KMS-11 (cell line): ENCODE measurements around the gene MRO.

Experiments
- H2AFZ ChIP-seq: fragments of 200-600 bp; sonication (generic); 2 replicates; pipeline ENCODE4 v1.6.1; 2016; ENCODE audit warnings: antibody characterized with exemption, mixed run types, low read depth
- H3K27ac ChIP-seq: fragments of 200-600 bp; sonication (generic); 2 replicates; pipeline ENCODE4 v1.6.1; 2016; ENCODE audit warnings: mild to moderate bottlenecking, mixed run types
- H3K27me3 ChIP-seq: fragments of 200-600 bp; sonication (generic); 2 replicates; pipeline ENCODE4 v1.6.1; 2017; ENCODE audit warnings: mild to moderate bottlenecking, low read depth, mixed run types, moderate library complexity; ENCODE audit not compliant: insufficient read depth
- H3K36me3 ChIP-seq: fragments of 200-600 bp; sonication (generic); 2 replicates; pipeline ENCODE4 v1.6.1; 2017; ENCODE audit warnings: mild to moderate bottlenecking, mixed run types; ENCODE audit not compliant: insufficient read depth
- H3K4me1 ChIP-seq: fragments of 200-600 bp; sonication (generic); 2 replicates; pipeline ENCODE4 v1.6.1; 2016; ENCODE audit warnings: mild to moderate bottlenecking, low read depth, mixed run types; ENCODE audit not compliant: poor library complexity, severe bottlenecking
- H3K4me2 ChIP-seq: fragments of 200-600 bp; sonication (generic); 2 replicates; pipeline ENCODE4 v1.7.0; 2016; ENCODE audit warnings: mild to moderate bottlenecking, mixed run types
- H3K4me3 ChIP-seq: fragments of 200-600 bp; sonication (generic); IDR thresholded peaks from 2 replicates; pipeline ENCODE4 v1.6.1; 2017; ENCODE audit warnings: low read depth, low read length, mixed read lengths; ENCODE audit not compliant: insufficient read depth
- H3K79me2 ChIP-seq: fragments of 200-600 bp; sonication (generic); 2 replicates; pipeline ENCODE4 v1.6.1; 2016; ENCODE audit warnings: low read depth, mixed run types; ENCODE audit not compliant: insufficient read depth
- H3K9ac ChIP-seq: fragments of 200-600 bp; sonication (generic); 2 replicates; pipeline ENCODE4 v1.6.1; 2016; ENCODE audit warnings: mild to moderate bottlenecking, mixed run types
- H4K20me1 ChIP-seq: fragments of 200-600 bp; sonication (generic); 2 replicates; pipeline ENCODE4 v1.6.1; 2016; ENCODE audit warnings: mild to moderate bottlenecking, mixed run types; ENCODE audit not compliant: insufficient read depth
- TF ChIP-seq, protein P1 (sequence below): fragments of 200-600 bp; sonication (generic); conservative IDR thresholded peaks from 2 replicates; pipeline ENCODE4 v1.6.1; 2017; ENCODE audit warnings: low read depth, mild to moderate bottlenecking, antibody characterized with exemption, low read length, moderate library complexity, mixed read lengths

The MRO gene

DNA sequence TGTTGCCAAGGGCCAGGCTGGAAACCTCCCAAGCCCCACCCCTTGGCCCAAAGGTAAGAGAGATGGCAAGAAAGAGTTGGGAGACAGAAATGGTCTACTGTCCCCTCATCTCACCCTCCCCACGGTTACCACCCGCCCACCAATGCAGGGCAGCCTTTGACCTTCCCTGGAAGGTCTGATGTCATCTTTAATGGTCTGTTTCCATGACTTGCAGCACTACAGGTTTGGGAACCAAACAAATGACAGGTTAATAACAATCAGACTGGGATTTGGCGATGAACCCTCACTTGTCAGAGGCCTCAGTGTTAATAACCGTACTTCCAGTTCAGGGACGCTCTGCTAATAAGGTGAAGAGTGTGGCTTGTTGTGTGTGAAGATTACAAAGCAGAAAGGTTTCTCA, 70.4 kb downstream of the MRO start:
- Histone ChIP-seq H3K36me3 (no peaks in the 10 kb centered on the region), H2AFZ (no peak overlapping the region), H3K4me1 (no peaks in the 10 kb centered on the region), H3K27ac (no peak overlapping the region), H3K27me3 (no peaks in the 10 kb centered on the region), H3K4me3 (no peak overlapping the region), H4K20me1 (no peaks in the 10 kb centered on the region), H3K9ac (no peak overlapping the region), H3K79me2 (no peaks in the 10 kb centered on the region), H3K4me2 (no peak overlapping the region)
- TF ChIP-seq, protein P1, sequence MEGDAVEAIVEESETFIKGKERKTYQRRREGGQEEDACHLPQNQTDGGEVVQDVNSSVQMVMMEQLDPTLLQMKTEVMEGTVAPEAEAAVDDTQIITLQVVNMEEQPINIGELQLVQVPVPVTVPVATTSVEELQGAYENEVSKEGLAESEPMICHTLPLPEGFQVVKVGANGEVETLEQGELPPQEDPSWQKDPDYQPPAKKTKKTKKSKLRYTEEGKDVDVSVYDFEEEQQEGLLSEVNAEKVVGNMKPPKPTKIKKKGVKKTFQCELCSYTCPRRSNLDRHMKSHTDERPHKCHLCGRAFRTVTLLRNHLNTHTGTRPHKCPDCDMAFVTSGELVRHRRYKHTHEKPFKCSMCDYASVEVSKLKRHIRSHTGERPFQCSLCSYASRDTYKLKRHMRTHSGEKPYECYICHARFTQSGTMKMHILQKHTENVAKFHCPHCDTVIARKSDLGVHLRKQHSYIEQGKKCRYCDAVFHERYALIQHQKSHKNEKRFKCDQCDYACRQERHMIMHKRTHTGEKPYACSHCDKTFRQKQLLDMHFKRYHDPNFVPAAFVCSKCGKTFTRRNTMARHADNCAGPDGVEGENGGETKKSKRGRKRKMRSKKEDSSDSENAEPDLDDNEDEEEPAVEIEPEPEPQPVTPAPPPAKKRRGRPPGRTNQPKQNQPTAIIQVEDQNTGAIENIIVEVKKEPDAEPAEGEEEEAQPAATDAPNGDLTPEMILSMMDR, result no peak

- Histone ChIP-seq H3K9ac (no peak overlapping the region), H3K36me3 (no peaks in the 10 kb centered on the region), H3K27me3 (no peaks in the 10 kb centered on the region), H2AFZ (no peak overlapping the region), H3K27ac (no peak overlapping the region), H3K4me3 (no peak overlapping the region), H3K4me1 (no peaks in the 10 kb centered on the region), H3K79me2 (no peaks in the 10 kb centered on the region), H3K4me2 (no peak overlapping the region), H4K20me1 (no peaks in the 10 kb centered on the region)
- TF ChIP-seq, protein P1, result no peak
Observed at GRCh38 chr18:50748243-50749229, 71.3 kb downstream of the MRO start.

DNA sequence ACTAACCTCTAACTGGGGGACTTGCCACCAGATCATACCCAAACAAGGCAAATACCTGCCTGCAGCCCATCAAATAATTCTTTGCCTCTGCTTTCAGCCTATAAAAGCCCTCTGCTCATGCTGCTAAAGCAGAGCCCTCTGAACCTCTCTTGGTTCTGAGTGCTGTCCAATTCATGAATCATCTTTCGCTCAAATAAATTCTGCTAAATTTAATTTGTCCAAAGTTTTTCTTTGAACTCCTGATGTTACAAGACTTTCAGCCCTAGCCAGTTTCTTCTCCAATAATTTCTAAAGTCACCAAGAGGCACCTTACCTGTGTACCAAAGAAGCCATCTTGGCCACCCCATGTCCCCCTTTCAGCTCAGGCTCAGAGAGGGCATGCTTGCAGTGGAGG, 72.0 kb downstream of the MRO start:
- no peak overlapping the region for H3K27ac ChIP-seq
- H3K36me3 ChIP-seq, result no peaks in the 10 kb centered on the region
- no peak overlapping the region for H3K9ac ChIP-seq
- H3K4me2 ChIP-seq, result no peak overlapping the region
- no peaks in the 10 kb centered on the region for H3K27me3 ChIP-seq
- no peaks in the 10 kb centered on the region for H4K20me1 ChIP-seq
- H3K4me1 ChIP-seq, result no peaks in the 10 kb centered on the region
- no peak overlapping the region for H3K4me3 ChIP-seq
- no peak overlapping the region for H2AFZ ChIP-seq
- no peaks in the 10 kb centered on the region for H3K79me2 ChIP-seq
- TF ChIP-seq, protein P1, result no peak

DNA sequence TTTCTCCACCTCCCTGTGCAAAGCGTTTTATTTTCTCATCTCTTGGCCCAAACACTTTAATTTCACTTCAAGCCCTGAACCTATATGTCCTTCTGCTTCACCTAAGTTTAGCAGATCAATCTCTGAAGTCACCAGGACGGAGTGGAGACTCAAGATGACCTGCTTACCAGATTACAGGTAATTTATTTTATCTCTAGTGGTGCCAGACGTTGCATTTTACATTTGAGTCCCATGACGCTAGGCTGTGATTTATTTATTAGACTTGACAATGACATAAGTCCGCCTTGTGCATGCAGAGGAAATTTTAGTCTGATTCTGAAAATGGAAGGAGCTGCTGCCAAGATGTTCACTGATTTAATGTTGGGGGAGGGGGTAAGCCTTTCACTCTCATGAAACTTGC, 73.9 kb downstream of the MRO start:
- Histone ChIP-seq H3K27ac (no peak overlapping the region), H3K79me2 (no peaks in the 10 kb centered on the region), H3K4me3 (no peak overlapping the region), H3K27me3 (no peaks in the 10 kb centered on the region), H3K4me1 (no peaks in the 10 kb centered on the region), H3K36me3 (no peaks in the 10 kb centered on the region), H2AFZ (no peak overlapping the region), H4K20me1 (no peaks in the 10 kb centered on the region), H3K9ac (no peak overlapping the region), H3K4me2 (no peak overlapping the region)
- TF ChIP-seq, protein P1, result no peak
